OCI-LY7 (cell line): ENCODE data around the gene STX12.

Source experiments
- CTCF ChIP-seq: fragments of 200-600 bp; sonication (generic); conservative IDR thresholded peaks from 2 replicates; pipeline ENCODE4 v1.5.1; 2014; ENCODE audit warnings: mild to moderate bottlenecking, antibody characterized with exemption, low read length, moderate library complexity, mixed read lengths
- EZH2phosphoT487 ChIP-seq: fragments of 200-600 bp; sonication (generic); IDR thresholded peaks from 2 replicates; pipeline ENCODE4 v1.6.1; 2018; ENCODE audit warnings: low read depth, borderline replicate concordance, mild to moderate bottlenecking, mixed run types, antibody characterized with exemption, low read length, moderate library complexity, mixed read lengths

- TF ChIP-seq CTCF (no peak), EZH2phosphoT487 (no peak)
These were observed 95.5 kb downstream of the STX12 start for GRCh38 chr1:27868556-27868931.
